CD4-positive, alpha-beta T cell (primary cell): ENCODE measurements around the gene ATG7. TPM values are rescaled to one million over a fixed set of nuclear protein-coding genes. Genes with fewer than 3 reads are reported as not detected.

ENCODE experiments used
- ATAC-seq: fragments of 200-7000 bp; cut with Tn5 transposase; one replicate; pipeline ENCODE4 v1.10.0; 2022; ENCODE audit warnings: mild to moderate bottlenecking; ENCODE audit not compliant: poor library complexity
- CTCF ChIA-PET: fragments of 350-600 bp; sonication (Branson Sonifier 250); formaldehyde crosslinking; loops from one replicate; lab custom pipeline; 2021; ENCODE audit warnings: antibody characterized with exemption, inconsistent platforms; lab: Charles Lee
- POLR2A ChIA-PET: fragments of 350-600 bp; sonication (Branson Sonifier 250); formaldehyde crosslinking; loops from one replicate; lab custom pipeline; 2021; ENCODE audit warnings: antibody characterized with exemption, inconsistent platforms; lab: Charles Lee
- DNase-seq, 14 experiments: peaks; one replicate each; pipeline ENCODE4 v3.0.0-alpha.2; 2013 to 2020; ENCODE audit warnings: mixed read lengths in 2 of 14
- H3K27ac ChIP-seq, 2 donors: one replicate each; pipeline versions ENCODE4 v1.5.1 to v1.7.0; 2013; ENCODE audit warnings: low read length in 2 of 2, low read depth in 1 of 2, mild to moderate bottlenecking in 1 of 2
- H3K27me3 ChIP-seq, 2 experiments: 1 replicate in 1 of 2; 2 replicates in 1 of 2; pipeline versions ENCODE4 v1.6.1 to v1.7.0; 2013; ENCODE audit warnings: low read length in 2 of 2, control low read depth in 1 of 2, mild to moderate bottlenecking in 1 of 2, moderate library complexity in 1 of 2; ENCODE audit not compliant: insufficient read depth in 2 of 2, control insufficient read depth in 1 of 2
- H3K36me3 ChIP-seq: one replicate; pipeline ENCODE4 v1.6.1; 2013; ENCODE audit warnings: low read length, control low read depth; ENCODE audit not compliant: insufficient read depth
- H3K4me1 ChIP-seq: one replicate; pipeline ENCODE4 v1.6.1; 2013; ENCODE audit warnings: low read length, control low read depth; ENCODE audit not compliant: insufficient read depth
- H3K4me3 ChIP-seq: one replicate; pipeline ENCODE4 v1.5.1; 2013; ENCODE audit warnings: mild to moderate bottlenecking, low read length, moderate library complexity
- H3K9me3 ChIP-seq, 2 experiments: 1 replicate in 1 of 2; 2 replicates in 1 of 2; pipeline versions ENCODE4 v1.6.1 to v1.7.0; 2013; ENCODE audit warnings: low read length in 2 of 2, mild to moderate bottlenecking in 2 of 2, control low read depth in 1 of 2, moderate library complexity in 1 of 2; ENCODE audit not compliant: control insufficient read depth in 1 of 2, insufficient read depth in 1 of 2
- H3K27ac Mint-ChIP-seq: one replicate; pipeline ENCODE4 v1.8.0; 2020; ENCODE audit warnings: mixed read lengths
- H3K27me3 Mint-ChIP-seq: one replicate; pipeline ENCODE4 v1.8.0; 2021; ENCODE audit warnings: mixed read lengths
- H3K36me3 Mint-ChIP-seq: one replicate; pipeline ENCODE4 v1.8.0; 2021; ENCODE audit warnings: low read depth, mixed read lengths
- H3K4me1 Mint-ChIP-seq: one replicate; pipeline ENCODE4 v1.8.0; 2021; ENCODE audit warnings: low read depth, mixed read lengths
- H3K4me3 Mint-ChIP-seq: one replicate; pipeline ENCODE4 v1.8.0; 2020; ENCODE audit warnings: mild to moderate bottlenecking, mixed read lengths
- H3K9me3 Mint-ChIP-seq: one replicate; pipeline ENCODE4 v1.8.0; 2020; ENCODE audit warnings: mixed read lengths
- CTCF ChIP-seq: fragments of 200-600 bp; IDR thresholded peaks from one replicate; pipeline ENCODE4 v1.8.0; 2022; ENCODE audit warnings: antibody characterized with exemption, mild to moderate bottlenecking
- intact Hi-C, 2 experiments: fragments of 100-400 bp; cut with DNase I in 1 of 2; cut with micrococcal nuclease in 1 of 2; formaldehyde crosslinking; loops; one replicate each; pipeline versions ENCODE4 v1.15.1 to v1.9.0; 2023 to 2025; cut with DNase I, micrococcal nuclease
- total RNA-seq, 174 experiments: library from RNA in 2 of 174; stranded (reverse) in 2 of 174; gene quantifications; one replicate each; pipeline ENCODE4 v1.2.3 and lab custom pipeline; 2021 to 2026

Gene ATG7
- total RNA-seq, 2 experiments from 2014 or later = 21.4 to 25.7 TPM

GRCh38 chr3:11350374-11350773 lies 78.2 kb downstream of the ATG7 start:
- no peak for TF ChIP-seq CTCF
- DNase-seq (no peak), ATAC-seq (no peak)
- H3K9me3 ChIP-seq = no peaks in the 10 kb centered on the region
- intact Hi-C loops = no loop called here
- H3K27ac ChIP-seq = no peak overlapping the region
- H3K9me3 Mint-ChIP-seq = no peaks in the 10 kb centered on the region
- H3K4me3 ChIP-seq = no peak overlapping the region
- H3K36me3 ChIP-seq = peaks cover 46% of the 10 kb centered on the region
- H3K4me1 ChIP-seq = no peaks in the 10 kb centered on the region
- no peaks in the 10 kb centered on the region for H3K27me3 Mint-ChIP-seq
- H3K4me3 Mint-ChIP-seq = no peak overlapping the region
- CTCF ChIA-PET = interaction anchor here (0.7 kb wide), 1 partner anchor 104 kb away, joined by 3 read pairs; no protein-coding TSS in a partner anchor
- H3K36me3 Mint-ChIP-seq = peaks cover 80% of the 10 kb centered on the region
- no peak overlapping the region for H3K27ac Mint-ChIP-seq
- no peaks in the 10 kb centered on the region for H3K4me1 Mint-ChIP-seq
- no peaks in the 10 kb centered on the region for H3K27me3 ChIP-seq
- POLR2A ChIA-PET = interaction anchor here (0.7 kb wide), 1 partner anchor 297 kb away, joined by 3 read pairs; no protein-coding TSS in a partner anchor

- Mint-ChIP-seq H3K4me1 (no peaks in the 10 kb centered on the region), H3K9me3 (no peaks in the 10 kb centered on the region), H3K36me3 (peaks cover 81% of the 10 kb centered on the region), H3K4me3 (no peak overlapping the region), H3K27ac (no peak overlapping the region), H3K27me3 (no peaks in the 10 kb centered on the region)
- H3K4me3 ChIP-seq = no peak overlapping the region
- POLR2A ChIA-PET = no interaction called here
- H3K4me1 ChIP-seq = no peaks in the 10 kb centered on the region
- no peaks in the 10 kb centered on the region for H3K9me3 ChIP-seq
- H3K27ac ChIP-seq = no peak overlapping the region
- CTCF ChIA-PET = interaction anchor here (0.6 kb wide), 1 partner anchor 8 kb away, joined by 3 read pairs; no protein-coding TSS in a partner anchor
- intact Hi-C loops = no loop called here
- H3K27me3 ChIP-seq = no peaks in the 10 kb centered on the region
- H3K36me3 ChIP-seq = peaks cover 43% of the 10 kb centered on the region
- ATAC-seq (no peak), DNase-seq (no peak)
- TF ChIP-seq CTCF = no peak
Observed at GRCh38 chr3:11351451-11351850, 79.3 kb downstream of the ATG7 start.

- no peak for DNase-seq
- Mint-ChIP-seq H3K27ac (no peak overlapping the region), H3K4me1 (no peaks in the 10 kb centered on the region), H3K36me3 (peaks cover 79% of the 10 kb centered on the region), H3K9me3 (no peaks in the 10 kb centered on the region), H3K27me3 (no peaks in the 10 kb centered on the region), H3K4me3 (no peak overlapping the region)
- ChIA-PET CTCF (no interaction called here), POLR2A (no interaction called here)
- intact Hi-C loops = no loop called here
- Histone ChIP-seq H3K4me1 (no peaks in the 10 kb centered on the region), H3K4me3 (no peak overlapping the region), H3K27ac (no peak overlapping the region), H3K27me3 (no peaks in the 10 kb centered on the region), H3K36me3 (peaks cover 46% of the 10 kb centered on the region), H3K9me3 (no peaks in the 10 kb centered on the region)
- no peak for ATAC-seq
- no peak for TF ChIP-seq CTCF
Observed at GRCh38 chr3:11356269-11356668, 84.1 kb downstream of the ATG7 start.
